LNCAP (cell line): ENCODE results near the gene SLC12A3.

Experiments used
- TF ChIP-seq, protein P1 (sequence below): fragments of 450-650 bp; IDR thresholded peaks from 2 replicates; pipeline ENCODE4 v1.5.1; 2017; ENCODE audit warnings: mild to moderate bottlenecking

The SLC12A3 gene

GRCh38 chr16:56960681-56961281, 95.8 kb downstream of the SLC12A3 start:
- TF ChIP-seq, protein P1, sequence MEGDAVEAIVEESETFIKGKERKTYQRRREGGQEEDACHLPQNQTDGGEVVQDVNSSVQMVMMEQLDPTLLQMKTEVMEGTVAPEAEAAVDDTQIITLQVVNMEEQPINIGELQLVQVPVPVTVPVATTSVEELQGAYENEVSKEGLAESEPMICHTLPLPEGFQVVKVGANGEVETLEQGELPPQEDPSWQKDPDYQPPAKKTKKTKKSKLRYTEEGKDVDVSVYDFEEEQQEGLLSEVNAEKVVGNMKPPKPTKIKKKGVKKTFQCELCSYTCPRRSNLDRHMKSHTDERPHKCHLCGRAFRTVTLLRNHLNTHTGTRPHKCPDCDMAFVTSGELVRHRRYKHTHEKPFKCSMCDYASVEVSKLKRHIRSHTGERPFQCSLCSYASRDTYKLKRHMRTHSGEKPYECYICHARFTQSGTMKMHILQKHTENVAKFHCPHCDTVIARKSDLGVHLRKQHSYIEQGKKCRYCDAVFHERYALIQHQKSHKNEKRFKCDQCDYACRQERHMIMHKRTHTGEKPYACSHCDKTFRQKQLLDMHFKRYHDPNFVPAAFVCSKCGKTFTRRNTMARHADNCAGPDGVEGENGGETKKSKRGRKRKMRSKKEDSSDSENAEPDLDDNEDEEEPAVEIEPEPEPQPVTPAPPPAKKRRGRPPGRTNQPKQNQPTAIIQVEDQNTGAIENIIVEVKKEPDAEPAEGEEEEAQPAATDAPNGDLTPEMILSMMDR, result no peak

GRCh38 chr16:56961386-56961785, 96.4 kb downstream of the SLC12A3 start:
- TF ChIP-seq, protein P1, result no peak

DNA sequence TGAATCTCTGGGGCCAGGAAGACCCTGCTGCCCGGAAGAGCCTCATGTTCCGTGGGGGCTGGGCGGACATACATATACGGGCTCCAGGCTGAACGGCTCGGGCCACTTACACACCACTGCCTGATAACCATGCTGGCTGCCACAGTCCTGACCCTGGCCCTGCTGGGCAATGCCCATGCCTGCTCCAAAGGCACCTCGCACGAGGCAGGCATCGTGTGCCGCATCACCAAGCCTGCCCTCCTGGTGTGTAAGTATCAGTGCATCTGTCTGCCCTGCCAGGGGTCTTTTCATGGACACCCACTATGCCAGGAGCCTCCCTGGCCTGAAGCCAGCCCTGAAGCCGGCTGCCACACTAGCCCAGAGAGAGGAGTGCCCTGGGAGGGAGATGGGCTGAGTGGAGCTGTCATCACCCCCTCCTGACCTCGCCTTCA, 96.9 kb downstream of the SLC12A3 start, which contains the start of gene CETP:
TSS of gene CETP (plus strand) at position 100 of the 431 bp plus-strand sequence. CDS start at position 130, 30 bp downstream.
- TF ChIP-seq, protein P1, result no peak

GRCh38 chr16:56964243-56965148, 99.5 kb downstream of the SLC12A3 start:
- TF ChIP-seq, protein P1, result peak; percentile 100
